CD4-positive, alpha-beta T cell treated with Interleukin-1 beta for 1 hour (primary cell): ENCODE results near the gene CELA3A.
"Not testable (repeated sequence)": the region's sequence is repeated elsewhere in the genome, so short reads cannot be mapped to it uniquely, and the experiment has no call there.

ENCODE experiments used
- DNase-seq, 2 donors: peaks; one replicate each; pipeline ENCODE4 v3.0.0-alpha.2; 2020 to 2022

Gene CELA3A

GRCh38 chr1:22021061-22021460 lies 19.6 kb downstream of the CELA3A start:
- no peak for DNase-seq

GRCh38 chr1:22024485-22025367 lies 23.3 kb downstream of the CELA3A start:
- DNase-seq, result peak; percentile 82 to 86

- peak; percentile 91 to 92 for DNase-seq
These were observed 24.1 kb downstream of the CELA3A start for GRCh38 chr1:22025368-22026155.

GRCh38 chr1:22026924-22027289 lies 25.4 kb downstream of the CELA3A start:
- peak in 1 of 2 donors; percentile 39 for DNase-seq

GRCh38 chr1:22030057-22030456 lies 28.6 kb downstream of the CELA3A start:
- no peak for DNase-seq

- no peak for DNase-seq
These were observed 29.0 kb downstream of the CELA3A start for GRCh38 chr1:22030473-22030872.

- peak in 1 of 2 donors; percentile 44 for DNase-seq
These were observed 29.9 kb downstream of the CELA3A start for GRCh38 chr1:22031214-22031962.

- DNase-seq, result not testable (repeated sequence)
These were observed 33.4 kb downstream of the CELA3A start for GRCh38 chr1:22034834-22035233.

- DNase-seq, result no peak
These were observed 36.1 kb downstream of the CELA3A start for GRCh38 chr1:22037520-22037919.

GRCh38 chr1:22038036-22038435 lies 36.6 kb downstream of the CELA3A start:
- no peak for DNase-seq

GRCh38 chr1:22039594-22040285 lies 38.3 kb downstream of the CELA3A start:
- peak; percentile 97 for DNase-seq

- DNase-seq, result no peak
These were observed 38.8 kb downstream of the CELA3A start for GRCh38 chr1:22040286-22040623.

GRCh38 chr1:22041505-22041904 lies 40.0 kb downstream of the CELA3A start:
- DNase-seq, result no peak

- DNase-seq, result no peak
These were observed 41.8 kb downstream of the CELA3A start for GRCh38 chr1:22043198-22043769.

- DNase-seq, result no peak
These were observed 43.4 kb downstream of the CELA3A start for GRCh38 chr1:22044690-22045420.

- DNase-seq, result no peak
These were observed 44.3 kb downstream of the CELA3A start for GRCh38 chr1:22045604-22046228.

- peak in 1 of 2 donors; percentile 35 for DNase-seq
These were observed 47.1 kb downstream of the CELA3A start for GRCh38 chr1:22048351-22049192.

GRCh38 chr1:22050330-22050729 lies 48.9 kb downstream of the CELA3A start:
- no peak for DNase-seq

- DNase-seq, result no peak
These were observed 50.2 kb downstream of the CELA3A start for GRCh38 chr1:22051607-22052114.
